Inflammatory macrophage treated with lipopolysaccharide for 4 hours (primary cell): ENCODE data around the gene CHST11.

Experiments
- DNase-seq: peaks from one replicate; pipeline ENCODE4 v3.0.0-alpha.2; 2020

The CHST11 gene

DNA sequence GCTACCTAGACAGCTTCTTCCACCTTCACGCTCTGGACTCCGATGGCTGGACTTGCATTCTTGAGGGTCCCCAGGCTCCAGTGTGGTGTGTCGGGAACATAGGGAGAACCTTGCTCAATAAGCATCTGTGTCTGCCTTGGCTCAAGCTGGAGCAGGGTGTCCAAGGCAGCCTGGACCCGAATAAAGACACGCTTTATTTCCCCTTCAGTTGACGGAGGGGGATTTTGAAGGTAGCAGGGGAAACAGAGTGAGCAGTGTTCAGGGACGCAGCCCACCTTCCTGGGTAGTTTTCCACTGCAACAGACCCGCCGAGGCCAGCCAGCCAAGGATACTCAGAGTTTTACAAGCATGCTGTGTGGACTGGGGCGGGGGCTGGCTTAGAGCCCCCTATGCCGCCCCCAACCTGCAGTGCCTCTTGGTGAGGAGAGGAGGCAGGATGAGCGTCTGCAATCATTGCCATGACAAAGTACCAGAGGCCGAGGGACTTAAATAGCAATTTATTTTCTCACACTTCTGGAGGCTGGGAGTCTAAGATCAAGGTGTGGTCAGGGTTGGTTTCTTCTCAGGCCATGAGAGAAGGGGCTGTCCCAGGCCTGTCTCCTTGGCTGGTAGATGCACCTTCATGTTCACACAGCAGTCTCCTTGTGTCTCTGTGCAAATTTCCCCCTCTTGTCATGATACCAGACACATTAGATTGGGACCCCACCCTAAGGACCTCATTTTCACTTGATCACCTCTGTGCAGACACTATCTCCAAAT lies 201.2 kb downstream of the CHST11 start:
- no peak for DNase-seq

- no peak for DNase-seq
Observed at GRCh38 chr12:104659058-104659457, 202.3 kb downstream of the CHST11 start.

GRCh38 chr12:104662203-104662602 lies 205.5 kb downstream of the CHST11 start:
- DNase-seq = no peak

DNA sequence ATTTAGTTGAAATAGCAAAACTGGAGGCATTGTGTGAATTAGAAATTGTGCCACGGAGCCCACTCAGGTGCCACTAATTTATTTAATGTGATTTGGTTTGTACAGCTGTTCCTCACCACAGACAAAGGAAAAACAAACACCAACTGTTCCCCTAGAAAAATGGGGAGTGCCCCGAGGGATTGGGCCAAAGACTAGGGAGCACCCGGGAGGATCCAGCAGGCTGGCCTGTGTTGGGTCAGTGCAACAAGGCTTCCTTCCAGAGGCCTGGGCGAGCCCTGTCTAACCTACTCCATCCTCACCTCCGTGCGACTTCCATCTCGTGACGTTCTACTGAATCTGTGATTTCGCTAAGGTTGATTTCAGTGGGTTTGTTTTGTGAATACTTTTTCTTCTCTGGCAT lies 206.2 kb downstream of the CHST11 start:
- DNase-seq = no peak

- DNase-seq = no peak
Observed at GRCh38 chr12:104664351-104664750, 207.6 kb downstream of the CHST11 start.

GRCh38 chr12:104665296-104665695 lies 208.5 kb downstream of the CHST11 start:
- no peak for DNase-seq

GRCh38 chr12:104667139-104667538 lies 210.4 kb downstream of the CHST11 start:
- DNase-seq = peak; percentile 84

DNA sequence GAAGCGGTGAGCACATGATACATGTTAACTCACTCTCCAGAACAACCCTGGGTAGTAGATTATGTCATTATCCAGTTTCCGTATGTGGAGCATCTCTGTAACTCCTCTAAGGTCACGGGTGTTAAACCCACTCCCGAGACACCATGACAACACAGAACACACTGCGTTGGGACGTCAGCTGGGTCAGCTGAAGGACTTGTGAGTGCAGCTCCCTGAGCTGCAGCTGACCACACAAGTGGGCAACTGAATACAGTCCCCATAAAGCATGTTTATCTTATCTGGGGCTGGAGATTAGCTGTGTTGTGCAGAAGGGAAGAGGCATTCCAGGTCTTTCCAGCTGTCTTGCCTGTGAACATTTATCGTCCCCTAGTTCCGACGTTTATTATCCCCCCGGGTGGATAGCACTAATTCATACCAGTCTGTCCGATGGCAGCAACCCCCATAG lies 211.5 kb downstream of the CHST11 start:
- DNase-seq = peak; percentile 87

DNA sequence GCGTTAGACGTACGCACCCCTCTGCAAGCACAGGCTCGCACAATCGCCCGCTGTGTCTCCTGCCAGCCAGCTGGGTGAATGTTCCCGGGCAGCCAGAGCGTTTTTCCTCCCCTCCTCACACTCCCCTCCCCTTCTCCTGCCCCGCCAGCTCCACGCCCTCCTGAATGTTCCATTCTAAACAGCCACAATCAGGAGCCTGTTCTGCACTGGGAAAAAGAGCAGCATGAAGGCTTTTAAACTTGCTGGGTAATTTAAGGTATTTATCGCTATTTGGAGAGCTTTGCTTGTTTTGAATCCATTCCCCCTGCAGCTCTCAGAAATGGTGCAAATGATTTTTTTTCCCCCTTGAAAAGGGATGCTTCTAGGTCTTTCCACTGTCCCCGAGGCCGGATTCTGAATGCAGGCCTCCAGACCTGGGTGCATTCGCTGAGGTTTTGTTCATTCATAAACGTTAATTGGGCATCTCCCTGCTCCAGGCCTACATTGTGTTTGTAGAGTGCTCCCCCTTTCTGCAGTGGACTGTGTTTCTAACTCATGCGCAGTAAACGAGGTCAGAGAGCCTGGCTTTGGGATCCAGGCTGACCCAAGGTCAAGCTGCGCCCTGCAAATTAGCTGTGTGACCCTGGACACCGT lies 212.5 kb downstream of the CHST11 start:
- no peak for DNase-seq

- DNase-seq = peak; percentile 92
Observed at GRCh38 chr12:104669851-104670337, 213.1 kb downstream of the CHST11 start.

DNA sequence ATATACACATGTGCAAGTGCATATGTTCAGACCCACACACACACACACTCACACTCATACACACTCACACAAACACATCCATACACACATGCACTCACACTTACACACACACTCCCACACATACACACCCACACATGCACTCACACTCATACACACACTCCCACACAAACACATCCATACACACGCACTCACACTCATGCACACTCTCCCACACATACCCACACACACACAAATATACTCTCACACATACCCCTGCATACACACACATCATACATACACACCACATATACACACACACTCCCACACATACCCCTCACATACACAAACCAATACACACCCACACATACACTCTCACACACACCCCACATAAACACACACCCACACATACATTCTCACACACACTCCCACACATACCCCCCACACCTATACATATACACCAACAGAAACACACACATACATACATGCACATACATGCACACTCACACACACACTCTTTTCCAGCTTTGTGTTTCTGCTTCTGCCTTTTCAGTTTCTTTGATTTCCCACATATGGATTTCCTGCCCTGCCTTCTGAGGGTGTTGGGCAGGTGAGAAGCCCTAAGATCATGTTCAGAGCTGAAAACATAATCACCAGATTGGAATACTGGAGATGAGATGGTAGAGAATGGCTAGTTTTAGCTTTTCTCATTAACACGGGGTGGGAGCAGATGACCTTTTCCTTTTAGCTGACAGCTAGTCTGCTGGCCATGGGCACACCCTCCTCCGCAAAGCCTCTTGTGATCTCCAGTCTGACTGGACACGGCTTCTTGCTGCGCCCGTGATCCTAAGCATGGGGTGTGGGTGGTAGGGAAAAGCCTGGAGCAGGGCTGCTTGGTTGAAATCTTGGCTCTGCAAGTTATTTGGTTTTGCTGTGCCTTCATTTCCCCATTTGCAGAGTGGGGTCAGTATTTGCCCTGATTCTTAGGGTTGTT lies 214.0 kb downstream of the CHST11 start:
- peak; percentile 97 for DNase-seq

DNA sequence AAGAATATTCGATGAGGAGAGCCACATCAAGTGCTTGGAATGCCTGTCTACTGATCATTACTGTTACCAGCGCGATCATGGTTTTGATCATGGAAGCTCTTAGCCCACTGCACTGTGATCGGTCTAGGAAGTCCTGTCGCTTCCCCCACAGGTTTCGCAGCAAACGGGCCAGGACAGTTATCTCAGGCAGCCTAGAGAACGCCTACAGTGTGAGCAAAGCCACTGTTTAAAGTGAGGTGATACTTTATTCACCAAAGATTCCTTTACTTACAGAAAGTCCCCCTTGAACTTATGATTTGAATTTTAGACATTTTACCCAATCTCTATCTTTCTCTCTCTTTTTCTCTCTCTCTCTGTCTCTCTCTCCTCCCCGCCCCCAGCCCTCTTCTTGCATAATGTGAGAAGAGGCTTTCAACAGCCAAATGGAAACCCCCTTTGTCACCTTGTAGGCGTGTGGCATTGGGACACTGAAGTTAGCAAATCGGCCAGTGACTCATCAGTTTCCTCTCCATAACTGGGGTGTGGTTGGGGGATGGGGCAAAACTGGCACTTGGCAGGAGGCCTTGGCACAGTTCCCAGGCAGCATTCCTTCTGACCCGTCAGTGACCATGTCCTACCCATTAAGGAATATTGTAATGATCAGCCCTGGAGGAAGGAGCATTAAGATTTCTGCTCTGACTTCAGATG lies 214.8 kb downstream of the CHST11 start:
- peak; percentile 99 for DNase-seq

- no peak for DNase-seq
Observed at GRCh38 chr12:104672096-104672445, 215.3 kb downstream of the CHST11 start.

DNA sequence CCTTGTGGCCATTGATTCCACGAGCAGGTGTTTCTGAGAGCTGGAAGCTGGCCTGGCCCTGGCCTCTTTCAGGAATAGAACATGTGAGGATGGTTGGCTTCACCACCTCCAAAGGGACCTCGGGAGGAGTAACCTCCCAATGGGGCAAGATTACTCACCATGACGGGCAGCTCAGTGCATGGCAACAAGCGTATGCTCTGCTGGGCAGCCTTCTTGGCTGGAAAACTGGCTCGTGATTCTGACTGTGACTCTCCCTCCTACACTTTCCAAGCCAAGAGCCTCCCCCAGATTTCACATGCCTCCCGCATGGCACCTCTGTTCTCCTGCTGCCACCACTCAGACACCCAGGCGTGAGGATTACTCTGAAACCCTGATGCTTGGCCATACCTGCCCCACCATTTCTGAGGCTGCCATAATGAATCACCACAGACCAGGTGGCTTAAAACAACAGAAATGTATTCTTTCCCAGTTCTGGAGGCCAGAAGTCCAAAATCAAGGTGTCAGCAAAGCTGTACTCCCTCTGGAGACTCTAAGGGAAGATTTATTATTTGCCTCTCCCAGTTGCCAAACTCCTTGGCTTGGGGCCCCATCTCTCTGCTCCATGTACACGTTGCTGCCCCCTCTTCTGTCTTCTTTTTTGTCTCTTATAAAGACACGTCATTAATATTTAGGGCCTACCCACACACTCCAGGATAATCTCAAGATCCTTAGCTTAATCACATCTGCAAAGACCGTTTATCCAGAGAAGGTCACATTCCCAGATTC lies 215.9 kb downstream of the CHST11 start:
- peak; percentile 98 for DNase-seq

DNA sequence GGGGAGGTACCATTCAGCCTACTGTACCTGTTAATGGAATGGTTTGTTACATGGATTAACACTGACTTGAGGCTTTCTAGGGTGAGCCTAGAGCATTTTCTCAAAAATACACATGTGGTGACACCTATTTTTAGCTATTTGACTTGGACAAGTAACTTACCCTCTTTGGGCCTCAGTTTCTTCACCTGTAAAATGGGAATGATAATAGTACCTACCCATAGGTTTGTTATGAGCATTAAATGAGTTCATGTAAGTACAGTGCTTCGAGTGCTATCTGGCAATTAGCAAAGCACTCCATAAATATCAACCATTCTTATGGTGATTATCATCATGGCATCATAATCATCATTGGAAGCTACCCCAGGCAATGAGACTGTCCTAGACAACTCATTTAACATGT lies 216.5 kb downstream of the CHST11 start:
- no peak for DNase-seq

DNA sequence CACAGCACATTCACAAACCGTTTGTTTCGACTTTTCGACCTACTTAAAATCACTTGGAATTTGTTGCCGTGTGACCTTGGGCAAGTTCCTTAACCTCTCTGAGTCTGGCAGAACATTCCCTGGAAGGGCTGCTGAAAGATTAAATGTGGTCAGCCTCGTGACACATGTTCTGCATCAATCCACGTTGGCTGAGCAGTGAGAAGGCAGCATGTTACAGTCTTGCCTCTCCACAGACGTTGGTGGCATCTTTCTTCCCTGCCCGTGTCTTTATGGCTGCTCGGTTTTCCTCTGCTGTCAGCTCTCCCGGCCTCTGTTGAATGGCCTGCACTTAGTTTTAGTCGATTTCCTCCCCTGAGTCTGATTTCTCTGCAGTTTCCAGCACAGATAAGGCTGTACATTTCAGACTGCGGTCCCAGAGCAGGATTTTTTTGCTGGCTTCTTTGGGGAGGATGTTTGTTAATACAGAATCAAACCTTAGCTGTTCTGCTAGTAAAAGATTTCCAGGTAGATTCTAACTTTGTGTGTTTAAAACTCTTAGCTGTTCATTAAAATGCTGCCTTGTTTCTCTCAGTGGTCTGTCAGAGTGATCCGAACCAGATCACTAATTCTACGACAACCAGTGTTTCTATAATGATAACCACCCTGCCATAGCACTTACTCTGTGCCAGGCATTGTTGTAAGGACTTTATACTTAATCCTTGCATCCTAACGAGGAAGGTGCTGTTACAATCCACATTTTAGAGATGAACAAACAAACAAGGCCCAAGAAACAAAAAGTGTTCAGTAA lies 217.1 kb downstream of the CHST11 start:
- no peak for DNase-seq

- no peak for DNase-seq
Observed at GRCh38 chr12:104676636-104677035, 219.9 kb downstream of the CHST11 start.

- no peak for DNase-seq
Observed at GRCh38 chr12:104677441-104678089, 220.8 kb downstream of the CHST11 start.

- DNase-seq = peak; percentile 49
Observed at GRCh38 chr12:104680070-104680469, 223.3 kb downstream of the CHST11 start.

- DNase-seq = peak; percentile 67
Observed at GRCh38 chr12:104680491-104680890, 223.7 kb downstream of the CHST11 start.
